ENCODE measurements around the gene AXIN1.

DNA sequence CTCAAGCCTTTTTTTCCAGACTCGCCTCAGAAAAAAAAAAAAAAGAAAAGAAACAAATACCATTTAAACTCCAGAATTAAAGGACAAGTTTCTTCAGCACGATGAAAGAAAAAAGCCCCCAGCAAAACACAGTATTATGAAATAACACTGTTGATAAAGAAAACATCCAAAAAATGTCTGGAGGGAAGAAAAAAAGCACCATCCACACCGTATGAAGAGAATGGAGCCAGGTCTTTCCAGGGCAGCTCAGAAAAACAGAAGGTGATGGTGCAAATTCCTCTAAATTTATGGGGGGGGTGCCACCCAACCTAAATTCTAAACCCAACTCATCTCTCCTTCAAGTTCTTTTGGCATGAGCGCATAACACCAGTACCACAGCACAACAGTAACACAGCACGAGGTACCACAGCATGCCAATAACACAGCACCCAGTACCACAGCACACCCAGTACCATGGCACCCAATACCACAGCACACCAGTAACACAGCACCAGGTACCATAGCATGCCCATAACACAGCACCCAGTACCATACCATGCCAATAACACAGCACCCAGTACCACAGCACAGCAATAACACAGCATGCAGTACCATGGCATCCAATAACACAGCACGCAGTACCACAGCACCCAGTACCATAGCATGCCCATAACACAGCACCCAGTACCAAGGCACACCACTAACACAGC is 19.0 kb downstream of the AXIN1 start:
- TF ChIP-seq, protein P1, sequence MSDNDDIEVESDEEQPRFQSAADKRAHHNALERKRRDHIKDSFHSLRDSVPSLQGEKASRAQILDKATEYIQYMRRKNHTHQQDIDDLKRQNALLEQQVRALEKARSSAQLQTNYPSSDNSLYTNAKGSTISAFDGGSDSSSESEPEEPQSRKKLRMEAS (CRISPR knock-in tag; IDR thresholded peaks at IDR 0.05), result no peak
- no peak for TF ChIP-seq TAF1 (IDR thresholded peaks at IDR 0.05; ENCODE audit: control insufficient read depth, extremely low read depth, insufficient read depth, low read length, severe bottlenecking)
- TF ChIP-seq ATF1 (CRISPR knock-in tag; IDR thresholded peaks at IDR 0.05), result no peak
- TF ChIP-seq ATF1 (tag; IDR thresholded peaks at IDR 0.05), result no peak
- TF ChIP-seq EZH2 (IDR thresholded peaks at IDR 0.05; ENCODE audit: borderline replicate concordance, low read depth, low read length), result no peak
- TF ChIP-seq, protein P2, sequence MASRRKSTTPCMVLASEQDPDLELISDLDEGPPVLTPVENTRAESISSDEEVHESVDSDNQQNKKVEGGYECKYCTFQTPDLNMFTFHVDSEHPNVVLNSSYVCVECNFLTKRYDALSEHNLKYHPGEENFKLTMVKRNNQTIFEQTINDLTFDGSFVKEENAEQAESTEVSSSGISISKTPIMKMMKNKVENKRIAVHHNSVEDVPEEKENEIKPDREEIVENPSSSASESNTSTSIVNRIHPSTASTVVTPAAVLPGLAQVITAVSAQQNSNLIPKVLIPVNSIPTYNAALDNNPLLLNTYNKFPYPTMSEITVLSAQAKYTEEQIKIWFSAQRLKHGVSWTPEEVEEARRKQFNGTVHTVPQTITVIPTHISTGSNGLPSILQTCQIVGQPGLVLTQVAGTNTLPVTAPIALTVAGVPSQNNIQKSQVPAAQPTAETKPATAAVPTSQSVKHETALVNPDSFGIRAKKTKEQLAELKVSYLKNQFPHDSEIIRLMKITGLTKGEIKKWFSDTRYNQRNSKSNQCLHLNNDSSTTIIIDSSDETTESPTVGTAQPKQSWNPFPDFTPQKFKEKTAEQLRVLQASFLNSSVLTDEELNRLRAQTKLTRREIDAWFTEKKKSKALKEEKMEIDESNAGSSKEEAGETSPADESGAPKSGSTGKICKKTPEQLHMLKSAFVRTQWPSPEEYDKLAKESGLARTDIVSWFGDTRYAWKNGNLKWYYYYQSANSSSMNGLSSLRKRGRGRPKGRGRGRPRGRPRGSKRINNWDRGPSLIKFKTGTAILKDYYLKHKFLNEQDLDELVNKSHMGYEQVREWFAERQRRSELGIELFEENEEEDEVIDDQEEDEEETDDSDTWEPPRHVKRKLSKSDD (conservative IDR thresholded peaks at IDR 0.05; ENCODE audit: low read length), result no peak
- TF ChIP-seq, protein P3, sequence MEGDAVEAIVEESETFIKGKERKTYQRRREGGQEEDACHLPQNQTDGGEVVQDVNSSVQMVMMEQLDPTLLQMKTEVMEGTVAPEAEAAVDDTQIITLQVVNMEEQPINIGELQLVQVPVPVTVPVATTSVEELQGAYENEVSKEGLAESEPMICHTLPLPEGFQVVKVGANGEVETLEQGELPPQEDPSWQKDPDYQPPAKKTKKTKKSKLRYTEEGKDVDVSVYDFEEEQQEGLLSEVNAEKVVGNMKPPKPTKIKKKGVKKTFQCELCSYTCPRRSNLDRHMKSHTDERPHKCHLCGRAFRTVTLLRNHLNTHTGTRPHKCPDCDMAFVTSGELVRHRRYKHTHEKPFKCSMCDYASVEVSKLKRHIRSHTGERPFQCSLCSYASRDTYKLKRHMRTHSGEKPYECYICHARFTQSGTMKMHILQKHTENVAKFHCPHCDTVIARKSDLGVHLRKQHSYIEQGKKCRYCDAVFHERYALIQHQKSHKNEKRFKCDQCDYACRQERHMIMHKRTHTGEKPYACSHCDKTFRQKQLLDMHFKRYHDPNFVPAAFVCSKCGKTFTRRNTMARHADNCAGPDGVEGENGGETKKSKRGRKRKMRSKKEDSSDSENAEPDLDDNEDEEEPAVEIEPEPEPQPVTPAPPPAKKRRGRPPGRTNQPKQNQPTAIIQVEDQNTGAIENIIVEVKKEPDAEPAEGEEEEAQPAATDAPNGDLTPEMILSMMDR (IDR thresholded peaks at IDR 0.05 in 2 of 3, conservative IDR thresholded peaks at IDR 0.05 in 1 of 3; ENCODE audit: insufficient read depth in 2 of 3, low read depth in 1 of 3, low read length in 3 of 3), result no peak
- TF ChIP-seq, protein P4, sequence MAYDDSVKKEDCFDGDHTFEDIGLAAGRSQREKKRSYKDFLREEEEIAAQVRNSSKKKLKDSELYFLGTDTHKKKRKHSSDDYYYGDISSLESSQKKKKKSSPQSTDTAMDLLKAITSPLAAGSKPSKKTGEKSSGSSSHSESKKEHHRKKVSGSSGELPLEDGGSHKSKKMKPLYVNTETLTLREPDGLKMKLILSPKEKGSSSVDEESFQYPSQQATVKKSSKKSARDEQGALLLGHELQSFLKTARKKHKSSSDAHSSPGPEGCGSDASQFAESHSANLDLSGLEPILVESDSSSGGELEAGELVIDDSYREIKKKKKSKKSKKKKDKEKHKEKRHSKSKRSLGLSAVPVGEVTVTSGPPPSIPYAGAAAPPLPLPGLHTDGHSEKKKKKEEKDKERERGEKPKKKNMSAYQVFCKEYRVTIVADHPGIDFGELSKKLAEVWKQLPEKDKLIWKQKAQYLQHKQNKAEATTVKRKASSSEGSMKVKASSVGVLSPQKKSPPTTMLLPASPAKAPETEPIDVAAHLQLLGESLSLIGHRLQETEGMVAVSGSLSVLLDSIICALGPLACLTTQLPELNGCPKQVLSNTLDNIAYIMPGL (CRISPR knock-in tag; IDR thresholded peaks at IDR 0.05), result no peak
- no peak for TF ChIP-seq SRSF9 (IDR thresholded peaks at IDR 0.05; ENCODE audit: borderline replicate concordance, low read depth, low read length)
- TF ChIP-seq CHD1 (IDR thresholded peaks at IDR 0.05; ENCODE audit: low read length), result no peak
- no peak for TF ChIP-seq ETV6 (IDR thresholded peaks at IDR 0.05; ENCODE audit: borderline replicate concordance in 1 of 2, low read depth in 2 of 2, low read length in 1 of 2)
- no peak for TF ChIP-seq ETV6 (CRISPR knock-in tag; IDR thresholded peaks at IDR 0.05; ENCODE audit: borderline replicate concordance)

Data from K562 (cell line).